KOPT-K1 (cell line): ENCODE results near the gene ABTB2.

Experiments used
- H3K27ac ChIP-seq: fragments of 200-600 bp; sonication (generic); 2 replicates; pipeline ENCODE4 v1.5.1; 2016; ENCODE audit warnings: antibody characterized with exemption, mild to moderate bottlenecking, low read depth, low read length; ENCODE audit not compliant: poor library complexity, severe bottlenecking
- H3K36me3 ChIP-seq: fragments of 200-600 bp; sonication (generic); 2 replicates; pipeline ENCODE4 v1.5.1; 2017; ENCODE audit warnings: antibody characterized with exemption, mild to moderate bottlenecking, low read length, moderate library complexity; ENCODE audit not compliant: insufficient read depth
- H3K9me3 ChIP-seq: fragments of 200-600 bp; sonication (generic); 2 replicates; pipeline ENCODE4 v1.5.1; 2017; ENCODE audit warnings: antibody characterized with exemption, low read length, mild to moderate bottlenecking; ENCODE audit not compliant: insufficient read depth, poor library complexity, severe bottlenecking

The ABTB2 gene

GRCh38 chr11:34264303-34265110 lies 93.3 kb downstream of the ABTB2 start:
- H3K27ac ChIP-seq = no peak overlapping the region
- no peaks in the 10 kb centered on the region for H3K36me3 ChIP-seq
- H3K9me3 ChIP-seq = no peaks in the 10 kb centered on the region

GRCh38 chr11:34263441-34264091 lies 94.2 kb downstream of the ABTB2 start:
- Histone ChIP-seq H3K36me3 (no peaks in the 10 kb centered on the region), H3K27ac (no peak overlapping the region), H3K9me3 (no peaks in the 10 kb centered on the region)

GRCh38 chr11:34262531-34263081 lies 95.2 kb downstream of the ABTB2 start:
- Histone ChIP-seq H3K36me3 (no peaks in the 10 kb centered on the region), H3K9me3 (no peaks in the 10 kb centered on the region), H3K27ac (no peak overlapping the region)

- Histone ChIP-seq H3K27ac (no peak overlapping the region), H3K36me3 (no peaks in the 10 kb centered on the region), H3K9me3 (no peaks in the 10 kb centered on the region)
Observed at GRCh38 chr11:34261820-34262219, 96.0 kb downstream of the ABTB2 start.

- no peak overlapping the region for H3K27ac ChIP-seq
- H3K36me3 ChIP-seq = no peaks in the 10 kb centered on the region
Observed at GRCh38 chr11:34261095-34261494, 96.7 kb downstream of the ABTB2 start.

GRCh38 chr11:34260072-34260575 lies 97.7 kb downstream of the ABTB2 start:
- Histone ChIP-seq H3K27ac (no peak overlapping the region), H3K9me3 (no peaks in the 10 kb centered on the region), H3K36me3 (no peaks in the 10 kb centered on the region)

More at GRCh38 chr11:34261095-34261494, 96.7 kb downstream of the ABTB2 start:
- no peaks in the 10 kb centered on the region for H3K9me3 ChIP-seq

GRCh38 chr11:34259087-34259486 lies 98.7 kb downstream of the ABTB2 start:
- no peak overlapping the region for H3K27ac ChIP-seq
- H3K36me3 ChIP-seq = no peaks in the 10 kb centered on the region
- no peaks in the 10 kb centered on the region for H3K9me3 ChIP-seq

GRCh38 chr11:34256626-34257025 lies 101.2 kb downstream of the ABTB2 start:
- H3K9me3 ChIP-seq = no peaks in the 10 kb centered on the region
- no peaks in the 10 kb centered on the region for H3K36me3 ChIP-seq
- no peak overlapping the region for H3K27ac ChIP-seq

- H3K27ac ChIP-seq = no peak overlapping the region
- H3K36me3 ChIP-seq = no peaks in the 10 kb centered on the region
- H3K9me3 ChIP-seq = no peaks in the 10 kb centered on the region
Observed at GRCh38 chr11:34256150-34256549, 101.7 kb downstream of the ABTB2 start.

GRCh38 chr11:34255101-34255500 lies 102.7 kb downstream of the ABTB2 start:
- Histone ChIP-seq H3K36me3 (no peaks in the 10 kb centered on the region), H3K9me3 (no peaks in the 10 kb centered on the region), H3K27ac (no peak overlapping the region)

- H3K27ac ChIP-seq = no peak overlapping the region
- H3K36me3 ChIP-seq = no peaks in the 10 kb centered on the region
- H3K9me3 ChIP-seq = no peaks in the 10 kb centered on the region
Observed at GRCh38 chr11:34254011-34254410, 103.8 kb downstream of the ABTB2 start.

GRCh38 chr11:34252651-34253050 lies 105.2 kb downstream of the ABTB2 start:
- no peaks in the 10 kb centered on the region for H3K36me3 ChIP-seq
- no peak overlapping the region for H3K27ac ChIP-seq
- H3K9me3 ChIP-seq = no peaks in the 10 kb centered on the region

GRCh38 chr11:34252015-34252414 lies 105.8 kb downstream of the ABTB2 start:
- Histone ChIP-seq H3K27ac (no peak overlapping the region), H3K36me3 (no peaks in the 10 kb centered on the region), H3K9me3 (no peaks in the 10 kb centered on the region)

- Histone ChIP-seq H3K36me3 (no peaks in the 10 kb centered on the region), H3K27ac (peak overlapping the region; percentile 11), H3K9me3 (no peaks in the 10 kb centered on the region)
Observed at GRCh38 chr11:34251589-34251980, 106.2 kb downstream of the ABTB2 start.

GRCh38 chr11:34250732-34251588 lies 106.8 kb downstream of the ABTB2 start:
- H3K27ac ChIP-seq = peak overlapping the region; percentile 11
- H3K9me3 ChIP-seq = no peaks in the 10 kb centered on the region
- no peaks in the 10 kb centered on the region for H3K36me3 ChIP-seq
